Loucy (cell line): ENCODE results near the gene MOXD1.

Experiments
- EZH2phosphoT487 ChIP-seq: fragments of 200-600 bp; IDR thresholded peaks from 2 replicates; pipeline ENCODE4 v1.6.1; 2018; ENCODE audit warnings: antibody characterized with exemption, mild to moderate bottlenecking, moderate library complexity, borderline replicate concordance
- TF ChIP-seq, protein P1 (sequence below): fragments of 200-600 bp; sonication (generic); conservative IDR thresholded peaks from 2 replicates; pipeline ENCODE4 v1.5.1; 2014; ENCODE audit warnings: mild to moderate bottlenecking, antibody characterized with exemption, low read length

DNA sequence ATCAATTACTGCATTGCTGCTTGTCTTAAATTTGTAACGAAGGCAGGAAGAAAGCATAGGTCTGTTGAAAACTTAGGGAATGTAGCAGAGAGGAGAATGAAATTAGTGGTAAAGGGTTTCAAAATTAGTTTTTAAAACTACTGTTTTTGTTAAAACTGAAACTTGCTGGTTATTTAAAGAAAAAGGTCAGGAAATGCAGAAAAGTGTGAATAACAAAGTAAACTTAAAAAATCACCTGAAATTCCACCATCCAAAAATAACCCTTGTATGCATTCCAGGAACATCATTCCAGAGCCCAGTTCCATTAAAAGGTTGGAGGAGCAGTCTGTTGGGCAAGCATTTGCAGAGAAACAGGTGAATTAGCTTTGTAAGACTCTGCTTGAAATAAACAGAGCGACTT is 3.1 kb upstream of the MOXD1 start:
- TF ChIP-seq, protein P1, sequence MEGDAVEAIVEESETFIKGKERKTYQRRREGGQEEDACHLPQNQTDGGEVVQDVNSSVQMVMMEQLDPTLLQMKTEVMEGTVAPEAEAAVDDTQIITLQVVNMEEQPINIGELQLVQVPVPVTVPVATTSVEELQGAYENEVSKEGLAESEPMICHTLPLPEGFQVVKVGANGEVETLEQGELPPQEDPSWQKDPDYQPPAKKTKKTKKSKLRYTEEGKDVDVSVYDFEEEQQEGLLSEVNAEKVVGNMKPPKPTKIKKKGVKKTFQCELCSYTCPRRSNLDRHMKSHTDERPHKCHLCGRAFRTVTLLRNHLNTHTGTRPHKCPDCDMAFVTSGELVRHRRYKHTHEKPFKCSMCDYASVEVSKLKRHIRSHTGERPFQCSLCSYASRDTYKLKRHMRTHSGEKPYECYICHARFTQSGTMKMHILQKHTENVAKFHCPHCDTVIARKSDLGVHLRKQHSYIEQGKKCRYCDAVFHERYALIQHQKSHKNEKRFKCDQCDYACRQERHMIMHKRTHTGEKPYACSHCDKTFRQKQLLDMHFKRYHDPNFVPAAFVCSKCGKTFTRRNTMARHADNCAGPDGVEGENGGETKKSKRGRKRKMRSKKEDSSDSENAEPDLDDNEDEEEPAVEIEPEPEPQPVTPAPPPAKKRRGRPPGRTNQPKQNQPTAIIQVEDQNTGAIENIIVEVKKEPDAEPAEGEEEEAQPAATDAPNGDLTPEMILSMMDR: no peak
- no peak for TF ChIP-seq EZH2phosphoT487
